Stimulated activated CD4-positive, alpha-beta T cell treated with anti-CD3 and anti-CD28 coated beads, TNF-alpha, amount 100 ng/mL, for 48 hours (primary cell): ENCODE results near the gene GIMAP6.
"Not testable (repeated sequence)": the region's sequence is repeated elsewhere in the genome, so short reads cannot be mapped to it uniquely, and the experiment has no call there.

ENCODE experiments used
- DNase-seq, 3 donors: peaks; one replicate each; pipeline ENCODE4 v3.0.0-alpha.2; 2020; ENCODE audit warnings: low read depth in 3 of 3

GIMAP6 gene

GRCh38 chr7:150645259-150646020, 13.3 kb upstream of the GIMAP6 start:
- no peak for DNase-seq

- no peak for DNase-seq
Observed at GRCh38 chr7:150642926-150643325, 10.7 kb upstream of the GIMAP6 start.

GRCh38 chr7:150641854-150642253, 9.7 kb upstream of the GIMAP6 start:
- DNase-seq, result no peak

- DNase-seq, result no peak
Observed at GRCh38 chr7:150633926-150634325, 1.7 kb upstream of the GIMAP6 start.

GRCh38 chr7:150631084-150631826, 930 bp downstream of the GIMAP6 start:
- peak in 1 of 3 donors; percentile 15 for DNase-seq

- DNase-seq, result no peak
Observed at GRCh38 chr7:150629347-150629746, 2.8 kb downstream of the GIMAP6 start.

- DNase-seq, result no peak
Observed at GRCh38 chr7:150627959-150628358, 4.2 kb downstream of the GIMAP6 start.

- DNase-seq, result no peak
Observed at GRCh38 chr7:150626696-150627095, 5.5 kb downstream of the GIMAP6 start.

GRCh38 chr7:150621376-150621775, 10.8 kb downstream of the GIMAP6 start:
- no peak for DNase-seq

GRCh38 chr7:150620617-150621371, 11.4 kb downstream of the GIMAP6 start:
- no peak for DNase-seq

GRCh38 chr7:150620061-150620460, 12.1 kb downstream of the GIMAP6 start:
- DNase-seq, result no peak

- not testable (repeated sequence) for DNase-seq
Observed at GRCh38 chr7:150615221-150615755, 16.9 kb downstream of the GIMAP6 start.

- DNase-seq, result not testable (repeated sequence)
Observed at GRCh38 chr7:150614426-150614825, 17.8 kb downstream of the GIMAP6 start.

GRCh38 chr7:150613880-150614279, 18.3 kb downstream of the GIMAP6 start:
- no peak for DNase-seq

- DNase-seq, result no peak
Observed at GRCh38 chr7:150612925-150613324, 19.3 kb downstream of the GIMAP6 start.

- DNase-seq, result no peak
Observed at GRCh38 chr7:150610233-150610632, 22.0 kb downstream of the GIMAP6 start.

GRCh38 chr7:150603600-150603999, 28.6 kb downstream of the GIMAP6 start:
- DNase-seq, result not testable (repeated sequence)

GRCh38 chr7:150595361-150595760, 36.8 kb downstream of the GIMAP6 start:
- no peak for DNase-seq

- no peak for DNase-seq
Observed at GRCh38 chr7:150594805-150595204, 37.4 kb downstream of the GIMAP6 start.

GRCh38 chr7:150587551-150587950, 44.6 kb downstream of the GIMAP6 start:
- no peak for DNase-seq

GRCh38 chr7:150586785-150587152, 45.4 kb downstream of the GIMAP6 start:
- no peak for DNase-seq
